Measurements from ENCODE around the gene INO80D.
"Not testable (repeated sequence)": the region's sequence is repeated elsewhere in the genome, so short reads cannot be mapped to it uniquely, and the experiment has no call there.

Gene INO80D

GRCh38 chr2:205977699-205978098 lies 108.3 kb downstream of the INO80D start:
- DNase-seq (ENCODE audit: low read depth) = not testable (repeated sequence)

- DNase-seq (ENCODE audit: low read depth) = not testable (repeated sequence)
Observed at GRCh38 chr2:205976934-205977659, 108.9 kb downstream of the INO80D start.

GRCh38 chr2:205976120-205976814 lies 109.7 kb downstream of the INO80D start:
- DNase-seq (ENCODE audit: low read depth) = no peak

- DNase-seq (ENCODE audit: low read depth) = no peak
Observed at GRCh38 chr2:205975082-205975949, 110.7 kb downstream of the INO80D start.

GRCh38 chr2:205972113-205972512 lies 113.9 kb downstream of the INO80D start:
- DNase-seq (ENCODE audit: low read depth) = no peak

GRCh38 chr2:205970348-205970747 lies 115.6 kb downstream of the INO80D start:
- no peak for DNase-seq (ENCODE audit: low read depth)

- no peak for DNase-seq (ENCODE audit: low read depth)
Observed at GRCh38 chr2:205969584-205969983, 116.4 kb downstream of the INO80D start.

- no peak for DNase-seq (ENCODE audit: low read depth)
Observed at GRCh38 chr2:205967391-205968075, 118.4 kb downstream of the INO80D start.

- no peak for DNase-seq (ENCODE audit: low read depth)
Observed at GRCh38 chr2:205965707-205966106, 120.3 kb downstream of the INO80D start.

- DNase-seq (ENCODE audit: low read depth) = no peak
Observed at GRCh38 chr2:205964111-205964761, 121.7 kb downstream of the INO80D start.

GRCh38 chr2:205959521-205959920 lies 126.5 kb downstream of the INO80D start:
- no peak for DNase-seq (ENCODE audit: low read depth)

- DNase-seq (ENCODE audit: low read depth) = no peak
Observed at GRCh38 chr2:205957452-205958154, 128.4 kb downstream of the INO80D start.

- DNase-seq (ENCODE audit: low read depth) = no peak
Observed at GRCh38 chr2:205954707-205955106, 131.3 kb downstream of the INO80D start.

- no peak for DNase-seq (ENCODE audit: low read depth)
Observed at GRCh38 chr2:205952282-205952681, 133.7 kb downstream of the INO80D start.

- DNase-seq (ENCODE audit: low read depth) = no peak
Observed at GRCh38 chr2:205948883-205949282, 137.1 kb downstream of the INO80D start.

GRCh38 chr2:205948496-205948837 lies 137.5 kb downstream of the INO80D start:
- DNase-seq (ENCODE audit: low read depth) = no peak

- peak; percentile 43 for DNase-seq (ENCODE audit: low read depth)
Observed at GRCh38 chr2:205947621-205948495, 138.1 kb downstream of the INO80D start.

- DNase-seq (ENCODE audit: low read depth) = no peak
Observed at GRCh38 chr2:205946226-205946625, 139.7 kb downstream of the INO80D start.

All from activated T-cell treated with anti-CD3 and anti-CD28 coated beads for 48 hours (primary cell).